ENCODE measurements around the gene NEDD4.

- TF ChIP-seq YY1 (IDR thresholded peaks at IDR 0.05; ENCODE audit: insufficient read depth, insufficient read length), result no peak
- no peak for TF ChIP-seq SUZ12 (IDR thresholded peaks at IDR 0.05; ENCODE audit: extremely low read depth, insufficient read depth, insufficient read length)
- TF ChIP-seq ZNF274 (IDR thresholded peaks at IDR 0.05; ENCODE audit: low read depth, low read length), result no peak
Measured at GRCh38 chr15:56034514-56034913, 41.1 kb upstream of the NEDD4 start.
